ENCODE data around the gene DKK3. TPM values are rescaled to one million over a fixed set of nuclear protein-coding genes. Genes with fewer than 3 reads are reported as not detected.

Gene DKK3
- total and polyA plus RNA-seq, 2 donors from 2014 or later: 49.6 to 59.5 TPM

DNA sequence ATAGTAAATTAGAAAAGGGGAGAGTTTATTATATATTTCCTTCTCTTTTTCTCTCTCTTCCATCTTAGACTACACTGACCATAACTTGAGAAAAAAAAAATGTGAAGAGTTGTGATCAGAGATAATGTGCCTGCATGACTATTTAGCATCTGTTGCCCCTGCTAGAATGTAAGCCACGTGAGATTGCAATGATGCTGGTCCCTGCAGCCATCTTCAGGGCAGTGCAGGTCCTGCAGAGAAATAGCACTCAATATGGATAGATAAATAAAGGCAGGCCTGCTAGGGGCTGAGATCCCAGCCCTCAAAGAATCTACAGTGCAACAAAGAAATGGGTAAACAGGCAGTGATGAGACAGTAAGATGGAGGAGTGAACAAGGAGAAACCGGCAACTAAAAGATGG, 7.8 kb upstream of the DKK3 start:
- Histone ChIP-seq H3K27ac (ENCODE audit: low read depth in 2 of 2, low read length in 2 of 2) (no peak overlapping the region), H3K4me3 (ENCODE audit: low read length in 3 of 3) (no peak overlapping the region), H3K9me3 (ENCODE audit: control insufficient read depth in 2 of 3, insufficient read depth in 1 of 3, low read length in 3 of 3) (no peaks in the 10 kb centered on the region), H3K9ac (ENCODE audit: low read length in 3 of 3) (no peak overlapping the region), H3K4me1 (ENCODE audit: control insufficient read depth in 2 of 3, insufficient read depth in 2 of 3, low read depth in 1 of 3, low read length in 3 of 3) (peaks cover 0 to 3% (median 0%) of the 10 kb centered on the region in 3 donors), H3K36me3 (ENCODE audit: control insufficient read depth in 2 of 3, insufficient read depth in 3 of 3, low read length in 3 of 3) (no peaks in the 10 kb centered on the region), H3K27me3 (ENCODE audit: control insufficient read depth, insufficient read depth, low read length) (no peaks in the 10 kb centered on the region)
- FAIRE-seq (no peak), DNase-seq (no peak)
- no peak for TF ChIP-seq CTCF (IDR thresholded peaks at IDR 0.05; ENCODE audit: borderline replicate concordance, extremely low read depth, insufficient read depth)
- intact Hi-C loops (cut with DNase I): no loop called here

DNA sequence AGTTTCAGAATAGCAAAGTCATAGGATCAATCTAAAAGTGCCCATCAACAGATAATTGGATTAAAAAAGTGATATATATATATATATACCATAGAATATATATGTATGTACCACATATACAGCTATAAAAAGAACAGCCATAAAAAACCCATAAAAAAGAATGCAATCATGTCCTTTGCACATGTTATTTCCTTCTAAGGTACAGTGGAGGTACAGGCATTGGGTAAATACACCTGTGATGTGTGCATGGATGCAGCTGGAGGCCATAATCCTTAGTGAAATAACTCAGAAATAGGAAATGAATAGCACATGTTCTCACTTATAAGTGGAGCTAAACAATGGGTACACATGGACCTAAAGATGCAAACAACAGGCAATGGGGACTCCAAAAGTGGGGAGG, 7.1 kb upstream of the DKK3 start:
- Histone ChIP-seq H3K9ac (ENCODE audit: low read length in 3 of 3) (no peak overlapping the region), H3K27me3 (ENCODE audit: control insufficient read depth, insufficient read depth, low read length) (no peaks in the 10 kb centered on the region), H3K27ac (ENCODE audit: low read depth in 2 of 2, low read length in 2 of 2) (no peak overlapping the region), H3K36me3 (ENCODE audit: control insufficient read depth in 2 of 3, insufficient read depth in 3 of 3, low read length in 3 of 3) (no peaks in the 10 kb centered on the region), H3K4me3 (ENCODE audit: low read length in 3 of 3) (no peak overlapping the region), H3K4me1 (ENCODE audit: control insufficient read depth in 2 of 3, insufficient read depth in 2 of 3, low read depth in 1 of 3, low read length in 3 of 3) (peaks cover 0 to under 1% (median 0%) of the 10 kb centered on the region in 3 donors), H3K9me3 (ENCODE audit: control insufficient read depth in 2 of 3, insufficient read depth in 1 of 3, low read length in 3 of 3) (no peaks in the 10 kb centered on the region)
- FAIRE-seq (no peak), DNase-seq (no peak)
- intact Hi-C loops (cut with DNase I): no loop called here
- no peak for TF ChIP-seq CTCF (IDR thresholded peaks at IDR 0.05; ENCODE audit: borderline replicate concordance, extremely low read depth, insufficient read depth)

- intact Hi-C loops (cut with DNase I): no loop called here
Measured at GRCh38 chr11:12013781-12014180, 5.4 kb upstream of the DKK3 start.

More at GRCh38 chr11:12013781-12014180, 5.4 kb upstream of the DKK3 start:
- no peaks in the 10 kb centered on the region for H3K9me3 ChIP-seq (ENCODE audit: control insufficient read depth in 2 of 3, insufficient read depth in 1 of 3, low read length in 3 of 3)
- TF ChIP-seq CTCF (IDR thresholded peaks at IDR 0.05; ENCODE audit: borderline replicate concordance, extremely low read depth, insufficient read depth): no peak
- no peaks in the 10 kb centered on the region for H3K27me3 ChIP-seq (ENCODE audit: control insufficient read depth, insufficient read depth, low read length)
- FAIRE-seq (no peak), DNase-seq (no peak)
- H3K36me3 ChIP-seq (ENCODE audit: control insufficient read depth in 2 of 3, insufficient read depth in 3 of 3, low read length in 3 of 3): no peaks in the 10 kb centered on the region
- H3K9ac ChIP-seq (ENCODE audit: low read length in 3 of 3): no peak overlapping the region
- H3K27ac ChIP-seq (ENCODE audit: low read depth in 2 of 2, low read length in 2 of 2): no peak overlapping the region
- H3K4me1 ChIP-seq (ENCODE audit: control insufficient read depth in 2 of 3, insufficient read depth in 2 of 3, low read depth in 1 of 3, low read length in 3 of 3): peaks cover 0 to 4% (median 0%) of the 10 kb centered on the region in 3 donors
- H3K4me3 ChIP-seq (ENCODE audit: low read length in 3 of 3): no peak overlapping the region

All from kidney (tissue), 14 donors.